NB4 (cell line): Measurements from ENCODE around the gene CARMIL1.

Experiments used
- DNase-seq: peaks from one replicate; pipeline ENCODE4 v3.0.0; 2010; ENCODE audit warnings: low read depth
- H3K4me3 ChIP-seq: one replicate; pipeline ENCODE4 v1.5.1; 2011; ENCODE audit warnings: mild to moderate bottlenecking, low read depth, low read length, moderate library complexity
- MYC ChIP-seq: IDR thresholded peaks from 2 replicates; pipeline ENCODE4 v1.6.1; 2011; ENCODE audit warnings: low read depth, low read length
- POLR2A ChIP-seq: IDR thresholded peaks from 2 replicates; pipeline ENCODE4 v1.6.1; 2011; ENCODE audit warnings: mild to moderate bottlenecking; ENCODE audit not compliant: insufficient read length; ENCODE audit errors: extremely low read depth
- TF ChIP-seq, protein P1 (sequence below): IDR thresholded peaks from 2 replicates; pipeline ENCODE4 v1.6.1; 2011; ENCODE audit warnings: low read depth, low read length
- TF ChIP-seq, protein P2 (sequence below): IDR thresholded peaks from one replicate; pipeline ENCODE4 v1.5.1; 2012; ENCODE audit warnings: low read depth, low read length

The CARMIL1 gene

DNA sequence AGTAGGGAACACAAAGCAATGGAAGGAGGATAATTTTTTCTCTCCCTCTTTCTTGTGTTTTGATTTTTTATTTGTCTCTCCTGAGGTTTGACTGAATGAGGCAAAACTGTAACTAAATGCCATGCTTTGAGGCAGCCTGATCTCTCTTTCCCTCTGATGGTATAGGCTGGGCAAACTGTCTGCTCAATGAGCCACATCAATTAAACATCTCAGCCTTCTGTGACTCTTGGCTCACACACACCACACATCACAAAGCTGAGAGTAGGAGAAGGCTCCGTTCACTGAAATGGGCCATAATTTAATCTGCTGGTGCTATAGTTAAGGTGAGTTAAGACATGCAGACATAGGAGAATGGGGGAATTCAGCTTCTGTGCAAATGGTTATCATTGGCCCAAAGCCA, 344.7 kb downstream of the CARMIL1 start:
- no peak for DNase-seq
- no peak overlapping the region for H3K4me3 ChIP-seq
- TF ChIP-seq, protein P1, sequence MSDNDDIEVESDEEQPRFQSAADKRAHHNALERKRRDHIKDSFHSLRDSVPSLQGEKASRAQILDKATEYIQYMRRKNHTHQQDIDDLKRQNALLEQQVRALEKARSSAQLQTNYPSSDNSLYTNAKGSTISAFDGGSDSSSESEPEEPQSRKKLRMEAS = no peak
- TF ChIP-seq, protein P2, sequence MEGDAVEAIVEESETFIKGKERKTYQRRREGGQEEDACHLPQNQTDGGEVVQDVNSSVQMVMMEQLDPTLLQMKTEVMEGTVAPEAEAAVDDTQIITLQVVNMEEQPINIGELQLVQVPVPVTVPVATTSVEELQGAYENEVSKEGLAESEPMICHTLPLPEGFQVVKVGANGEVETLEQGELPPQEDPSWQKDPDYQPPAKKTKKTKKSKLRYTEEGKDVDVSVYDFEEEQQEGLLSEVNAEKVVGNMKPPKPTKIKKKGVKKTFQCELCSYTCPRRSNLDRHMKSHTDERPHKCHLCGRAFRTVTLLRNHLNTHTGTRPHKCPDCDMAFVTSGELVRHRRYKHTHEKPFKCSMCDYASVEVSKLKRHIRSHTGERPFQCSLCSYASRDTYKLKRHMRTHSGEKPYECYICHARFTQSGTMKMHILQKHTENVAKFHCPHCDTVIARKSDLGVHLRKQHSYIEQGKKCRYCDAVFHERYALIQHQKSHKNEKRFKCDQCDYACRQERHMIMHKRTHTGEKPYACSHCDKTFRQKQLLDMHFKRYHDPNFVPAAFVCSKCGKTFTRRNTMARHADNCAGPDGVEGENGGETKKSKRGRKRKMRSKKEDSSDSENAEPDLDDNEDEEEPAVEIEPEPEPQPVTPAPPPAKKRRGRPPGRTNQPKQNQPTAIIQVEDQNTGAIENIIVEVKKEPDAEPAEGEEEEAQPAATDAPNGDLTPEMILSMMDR = no peak
- TF ChIP-seq POLR2A (no peak), MYC (no peak)

DNA sequence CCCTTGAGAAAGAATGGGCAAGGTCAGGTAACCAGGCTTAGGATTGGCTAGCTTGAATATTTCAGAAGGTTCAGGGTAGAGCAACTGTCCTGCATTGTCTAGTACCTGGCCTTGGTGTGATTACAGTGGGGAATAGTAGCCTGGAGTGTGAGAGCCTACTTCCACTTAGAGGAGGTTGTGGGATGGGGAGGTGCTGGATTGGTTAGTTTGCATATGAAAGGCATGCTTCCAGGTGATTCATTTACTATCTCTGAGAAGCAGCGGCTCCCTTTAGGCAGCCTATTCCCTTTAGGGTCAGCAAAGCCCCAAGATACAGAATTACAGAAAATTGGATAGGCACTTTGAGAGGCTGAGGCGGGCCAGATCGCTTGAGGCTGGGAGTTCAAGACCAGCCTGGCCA, 347.8 kb downstream of the CARMIL1 start:
- H3K4me3 ChIP-seq = no peak overlapping the region
- TF ChIP-seq, protein P2 = no peak
- TF ChIP-seq, protein P1 = no peak
- no peak for TF ChIP-seq MYC
- TF ChIP-seq POLR2A = no peak
- DNase-seq = no peak

DNA sequence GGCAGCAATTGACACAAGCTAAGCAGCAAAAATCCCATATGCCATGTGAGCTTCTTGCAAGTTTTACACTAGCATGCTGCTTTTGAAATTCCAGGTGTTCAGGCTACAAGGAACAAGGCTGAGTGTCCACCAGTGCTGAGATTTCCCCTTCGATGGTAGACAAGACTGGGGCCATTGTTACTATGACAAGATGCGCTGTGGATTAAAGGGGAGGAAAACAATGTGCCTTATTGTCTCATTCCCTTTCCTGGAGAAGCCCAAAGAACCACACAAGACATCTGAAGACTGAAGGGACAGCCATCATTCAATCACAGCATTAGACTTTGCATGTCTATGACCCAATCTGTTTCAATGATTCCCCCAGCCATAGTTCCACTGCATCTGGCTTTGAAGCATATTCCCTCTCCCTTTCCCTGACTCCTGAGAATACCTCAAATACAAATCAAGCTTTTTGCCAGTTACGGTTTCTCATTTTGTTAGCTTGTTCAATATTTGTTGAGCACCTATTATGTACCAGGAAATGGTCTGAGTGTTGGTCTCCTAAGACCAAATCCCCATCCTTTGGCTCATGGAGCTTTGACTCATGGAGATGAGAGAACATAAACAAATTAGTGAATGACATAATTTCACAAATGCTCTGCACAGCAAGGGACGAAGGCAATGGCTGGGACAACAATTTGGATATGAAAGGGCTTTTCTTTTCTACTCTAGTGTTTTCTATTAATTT, 349.5 kb downstream of the CARMIL1 start:
- TF ChIP-seq, protein P2 = no peak
- no peak for TF ChIP-seq POLR2A
- TF ChIP-seq, protein P1 = no peak
- H3K4me3 ChIP-seq = no peak overlapping the region
- no peak for DNase-seq

DNA sequence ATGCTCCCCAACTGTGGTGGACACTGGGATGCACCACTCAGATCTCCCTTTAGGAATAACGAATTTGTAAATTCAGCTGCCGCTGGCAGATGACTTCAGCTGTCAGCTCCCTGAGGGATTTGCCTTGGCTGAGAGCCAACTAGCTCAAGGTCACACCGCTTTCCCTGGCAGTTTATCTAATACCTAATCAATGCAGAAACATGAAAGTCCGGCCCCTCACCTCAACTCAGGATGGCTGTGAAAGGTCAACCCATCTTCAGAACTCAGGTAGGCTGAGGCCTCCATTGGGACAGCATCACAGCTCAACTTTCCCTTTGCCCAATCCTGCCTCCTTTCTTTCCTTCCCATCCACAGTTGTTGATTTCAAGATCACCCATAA, 350.0 kb downstream of the CARMIL1 start:
- H3K4me3 ChIP-seq = no peak overlapping the region
- DNase-seq = no peak
- TF ChIP-seq POLR2A (no peak), MYC (no peak)
- TF ChIP-seq, protein P2 = no peak
- TF ChIP-seq, protein P1 = no peak

DNA sequence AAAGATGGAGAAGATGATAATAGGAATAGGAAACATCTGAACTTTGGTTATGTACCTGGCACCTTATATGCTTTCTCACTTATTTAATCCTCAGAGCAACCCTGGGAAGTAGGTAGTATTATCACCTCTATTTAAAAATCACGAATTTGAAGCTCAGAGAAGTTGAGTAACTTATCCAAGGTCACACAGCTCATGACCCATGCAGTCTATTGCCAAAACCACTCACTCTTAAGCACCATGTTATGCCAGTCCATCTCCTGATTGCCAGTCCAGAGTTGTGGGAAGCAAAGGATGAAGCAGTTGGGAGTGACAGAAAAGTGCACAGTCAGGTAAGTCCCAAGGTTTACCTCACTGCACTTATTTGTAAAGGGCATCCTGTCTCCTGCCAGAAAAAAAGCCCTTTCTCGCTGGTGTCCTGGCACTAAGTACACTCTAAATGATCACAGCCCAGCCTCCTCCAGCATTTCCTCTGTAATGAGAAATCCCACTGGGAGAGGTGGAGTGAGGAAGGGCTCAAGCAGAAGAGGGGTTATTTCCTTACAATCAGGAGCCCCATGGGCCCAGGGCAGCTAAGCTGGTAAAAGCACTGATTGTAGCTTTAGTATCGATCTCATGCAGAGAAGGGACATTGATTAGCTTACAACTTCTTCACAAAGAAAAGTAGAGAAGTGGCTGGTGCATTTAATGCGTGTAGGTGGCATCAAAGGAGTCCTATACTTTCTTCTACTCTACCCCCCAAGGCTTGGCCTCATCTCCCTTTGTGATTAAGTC, 351.5 kb downstream of the CARMIL1 start:
- DNase-seq = no peak
- TF ChIP-seq MYC (no peak), POLR2A (no peak)
- TF ChIP-seq, protein P2 = no peak
- TF ChIP-seq, protein P1 = no peak
- no peak overlapping the region for H3K4me3 ChIP-seq
